Spleen (tissue), 7 donors: ENCODE data around the gene SLC39A1.
A peak's percentile ranks its signal among the peaks of the same experiment; 100 is the strongest.

Experiments
- CTCF ChIP-seq, 11 experiments: fragments of 200-600 bp in 7 of 11; fragments of 450-650 bp in 4 of 11; sonication (generic) in 4 of 11; IDR thresholded peaks in 8 of 11; conservative IDR thresholded peaks in 3 of 11; 1 replicate in 7 of 11; 2 replicates in 4 of 11; pipeline versions ENCODE4 v1.4.0 to v1.8.0; 2016 to 2021; ENCODE audit warnings: antibody characterized with exemption in 11 of 11, inconsistent platforms in 4 of 11, mild to moderate bottlenecking in 1 of 11
- POLR2A ChIP-seq, 3 donors: fragments of 450-650 bp; IDR thresholded peaks; one replicate each; pipeline ENCODE4 v1.5.1; 2017; ENCODE audit warnings: antibody characterized with exemption in 3 of 3, mild to moderate bottlenecking in 1 of 3
- POLR2AphosphoS5 ChIP-seq, 3 donors: sonication (generic); formaldehyde crosslinking; IDR thresholded peaks; one replicate each; pipeline ENCODE4 v1.5.1; 2017; ENCODE audit warnings: antibody characterized with exemption in 3 of 3
- donor health status: DM: no; HTN: no; CAD: no; lungs with moderate emphysema.
- donor health status: DM: no; HTN: no; CAD: no.
- donor health status: DM: no; HTN: no; CAD: no.

DNA sequence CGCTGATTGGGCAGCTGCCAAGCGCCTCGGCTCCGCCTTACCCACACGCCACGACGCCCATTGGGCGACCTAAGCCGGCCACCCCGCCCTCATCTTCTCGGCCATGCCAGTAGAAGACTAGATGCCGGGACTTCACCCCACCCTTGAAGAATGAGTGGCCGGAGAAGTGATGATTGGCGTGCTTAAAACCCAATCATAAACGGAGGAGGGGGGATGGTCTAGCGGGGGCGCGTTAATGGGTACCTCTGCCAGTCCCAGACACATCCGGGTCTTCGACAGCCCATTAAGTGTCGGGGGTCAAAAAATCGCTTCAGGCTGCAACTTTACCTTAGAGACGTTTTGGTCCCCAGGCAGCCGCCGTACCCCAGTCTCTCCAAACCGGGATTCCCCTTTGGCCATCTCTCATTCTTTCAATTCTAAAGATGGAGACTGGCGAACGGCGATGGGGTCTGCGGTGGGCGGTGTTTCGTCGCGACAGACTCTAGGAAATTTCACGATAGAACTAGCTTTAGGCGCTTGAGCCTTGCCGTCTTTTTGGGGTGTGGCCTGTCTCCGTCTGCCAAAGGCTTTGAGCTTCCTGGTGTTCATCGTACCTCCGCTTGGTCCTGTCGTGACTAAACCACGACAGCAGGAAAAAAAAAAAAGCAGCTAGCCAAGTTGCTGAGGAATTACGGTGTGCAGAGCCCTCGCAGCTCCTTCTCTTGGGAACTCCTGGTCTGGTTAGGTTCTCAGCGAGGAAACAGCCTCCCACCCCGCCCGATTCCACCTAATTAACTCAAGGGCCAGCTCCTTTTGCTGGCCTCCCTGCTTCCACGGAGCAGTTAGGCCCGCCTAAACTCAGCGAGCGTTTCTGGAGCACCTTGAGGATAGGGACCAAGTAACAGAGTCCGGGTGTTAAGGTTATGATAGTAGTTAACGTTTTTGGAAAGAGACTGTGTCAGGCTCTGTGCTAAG lies 40.1 kb downstream of the SLC39A1 start, which contains the start of gene GATAD2B:
- TF ChIP-seq CTCF (IDR thresholded peaks at IDR 0.05 in 8 of 11, conservative IDR thresholded peaks at IDR 0.05 in 3 of 11) = peak in 2 of 11 experiments; percentile 3 to 17
- TF ChIP-seq POLR2A (IDR thresholded peaks at IDR 0.05) = no peak
- TF ChIP-seq POLR2AphosphoS5 (IDR thresholded peaks at IDR 0.05) = peak in 2 of 3 donors; percentile 72 to 83
